EL (cell line): ENCODE measurements around the gene STIM1.
"Not testable (repeated sequence)": the region's sequence is repeated elsewhere in the genome, so short reads cannot be mapped to it uniquely, and the experiment has no call there.

Experiments
- DNase-seq: peaks from one replicate; pipeline ENCODE4 v3.0.0-alpha.2; 2016

Gene STIM1

DNA sequence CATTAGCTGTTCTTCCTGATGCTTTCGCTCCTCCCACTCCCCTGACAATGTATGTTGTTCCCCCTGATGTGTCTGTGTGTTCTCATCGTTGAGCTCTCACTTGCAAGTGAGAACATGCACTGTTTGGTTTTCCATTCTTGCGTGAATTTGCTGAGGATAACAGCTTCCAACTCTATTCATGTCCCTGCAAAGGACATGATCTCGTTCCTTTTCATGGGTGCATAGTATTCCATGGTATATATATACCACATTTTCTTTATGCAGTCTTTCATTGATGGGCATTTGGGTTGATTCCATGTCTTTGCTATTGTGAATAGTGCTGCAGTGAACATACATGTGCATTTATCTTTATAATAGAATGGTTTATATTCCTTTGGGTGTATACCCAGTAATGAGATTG is 180.5 kb downstream of the STIM1 start:
- DNase-seq = no peak

DNA sequence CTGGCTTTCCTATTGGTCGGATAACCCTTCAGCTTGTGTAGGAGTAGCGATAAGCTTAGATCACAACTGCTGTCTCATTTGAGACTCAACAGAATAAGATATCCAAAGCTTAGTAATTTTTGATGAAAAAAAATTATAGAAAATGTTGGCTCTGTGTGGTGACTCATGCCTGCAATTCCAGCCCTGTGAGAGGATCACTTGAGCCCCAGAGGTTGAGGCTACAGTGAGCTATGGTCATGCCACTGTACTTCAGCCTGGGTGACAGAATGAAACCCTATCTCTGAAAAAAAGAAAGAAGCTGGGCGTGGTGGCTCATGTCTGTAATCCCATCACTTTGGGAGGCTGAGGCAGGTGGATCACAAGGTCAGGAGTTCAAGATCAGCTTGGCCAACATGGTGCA is 183.5 kb downstream of the STIM1 start:
- peak; percentile 40 for DNase-seq

DNA sequence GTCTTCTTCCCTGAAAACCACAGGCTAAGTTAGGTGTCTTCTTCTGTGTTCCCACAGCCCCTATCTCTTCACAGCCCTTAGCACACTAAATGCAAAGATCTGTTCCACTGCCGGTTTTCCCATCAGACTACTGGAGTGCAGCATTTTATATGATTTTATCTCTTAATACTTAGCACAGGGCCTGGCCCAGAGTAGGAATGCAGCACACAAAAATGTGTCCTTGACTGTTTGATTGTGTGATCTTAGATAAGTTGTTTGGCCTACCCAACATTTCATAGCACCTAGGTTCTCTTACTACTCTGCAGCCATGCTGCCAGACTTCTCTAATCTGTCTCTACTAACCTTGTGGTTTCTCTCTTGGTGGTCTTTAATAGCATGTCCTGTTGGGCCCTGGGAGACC is 185.0 kb downstream of the STIM1 start:
- no peak for DNase-seq

DNA sequence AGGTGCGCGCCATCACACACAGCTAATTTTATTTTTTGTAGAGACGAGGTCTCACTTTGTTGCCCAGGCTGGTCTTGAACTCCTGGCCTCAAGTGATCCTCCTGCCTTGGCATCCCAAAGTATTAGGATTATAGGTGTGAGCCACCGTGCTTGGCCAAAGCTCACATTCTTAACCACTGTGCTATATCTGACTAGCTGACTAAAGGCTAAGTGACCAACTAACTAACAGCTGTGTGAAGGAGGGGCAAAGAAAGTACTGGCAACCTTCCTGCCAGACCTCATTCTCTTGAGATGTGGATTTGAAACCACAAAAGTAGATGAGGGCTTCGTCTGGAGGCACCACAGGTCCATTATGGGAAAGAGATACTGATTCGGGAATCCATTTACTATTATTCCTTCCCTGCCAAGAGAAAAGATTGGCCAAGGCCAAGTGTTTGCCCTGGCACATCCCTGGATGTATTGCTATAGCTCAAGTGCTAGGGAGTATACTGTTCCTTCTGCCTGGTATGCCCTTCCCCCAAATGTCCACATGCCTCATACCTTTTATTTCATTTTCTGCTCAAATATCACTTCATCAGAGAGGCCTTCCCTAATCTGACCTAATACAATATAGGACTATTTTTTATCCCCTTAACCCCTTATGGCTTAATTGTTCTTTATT is 186.4 kb downstream of the STIM1 start:
- no peak for DNase-seq

DNA sequence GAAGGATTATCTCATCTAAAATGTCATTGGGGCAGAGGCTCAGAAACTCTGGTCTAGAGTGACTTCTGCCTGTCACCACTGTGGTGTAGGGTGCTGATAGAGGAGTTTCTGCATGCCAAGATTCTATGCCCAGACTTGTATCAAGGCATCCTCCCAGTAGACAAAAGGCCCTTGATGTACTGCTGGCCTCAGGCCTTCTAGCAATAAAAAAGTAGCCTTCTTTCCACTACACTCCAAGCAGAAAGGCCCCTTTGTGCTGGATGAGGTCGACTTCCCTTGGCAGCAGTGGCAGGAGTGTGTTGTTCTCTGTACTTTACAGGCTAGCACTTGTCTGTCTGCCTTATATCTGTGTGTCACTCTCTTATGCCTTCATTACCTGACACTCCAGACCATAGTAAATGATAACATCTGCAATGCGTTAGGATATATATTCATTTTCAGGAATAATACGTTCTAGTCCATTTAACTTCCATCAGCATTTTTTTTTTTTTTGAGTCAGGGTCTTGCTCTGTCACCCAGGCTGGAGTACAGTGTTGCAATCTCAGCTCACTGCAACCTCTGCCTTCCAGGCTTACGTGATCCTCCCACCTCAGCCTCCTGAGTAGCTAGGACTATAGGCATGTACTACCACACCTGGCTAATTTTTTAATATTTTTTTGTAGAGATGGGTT is 189.6 kb downstream of the STIM1 start:
- DNase-seq = no peak

DNA sequence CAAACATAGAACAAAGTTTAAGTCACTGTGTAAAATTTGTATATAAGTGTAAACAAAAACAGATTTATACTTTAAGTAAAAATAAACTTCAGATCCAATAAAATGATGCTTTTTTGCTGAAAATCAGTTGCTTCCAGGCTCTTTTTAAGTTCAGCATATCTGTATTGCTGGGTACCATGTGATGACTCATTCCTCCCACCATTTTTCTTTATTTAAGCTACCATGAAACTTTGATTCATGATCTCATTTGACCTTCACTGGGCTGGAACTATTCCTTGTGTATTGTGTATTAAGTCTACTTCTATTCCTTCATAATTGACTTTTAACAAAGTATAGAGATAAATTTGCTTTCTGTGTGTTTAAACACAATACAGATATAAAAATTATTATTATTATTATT is 192.9 kb downstream of the STIM1 start:
- no peak for DNase-seq

DNA sequence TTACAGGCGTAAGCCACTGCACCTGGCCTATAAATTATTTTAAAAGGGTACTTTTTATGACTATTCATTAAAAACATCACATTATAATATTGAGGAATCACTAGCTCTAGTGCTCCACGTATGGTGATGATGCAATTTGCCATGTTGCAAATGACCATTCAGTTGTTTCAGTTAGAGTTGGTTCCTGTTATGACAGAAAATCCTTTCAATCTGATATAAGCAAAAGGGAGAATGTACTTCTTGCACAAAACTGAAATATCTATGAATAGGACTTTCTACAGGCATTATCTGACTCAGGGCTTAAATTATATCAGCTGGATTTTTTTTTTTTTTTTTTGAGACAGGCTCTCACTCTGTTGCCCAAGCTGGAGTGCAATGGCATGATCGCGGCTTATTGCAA is 193.5 kb downstream of the STIM1 start:
- no peak for DNase-seq

DNA sequence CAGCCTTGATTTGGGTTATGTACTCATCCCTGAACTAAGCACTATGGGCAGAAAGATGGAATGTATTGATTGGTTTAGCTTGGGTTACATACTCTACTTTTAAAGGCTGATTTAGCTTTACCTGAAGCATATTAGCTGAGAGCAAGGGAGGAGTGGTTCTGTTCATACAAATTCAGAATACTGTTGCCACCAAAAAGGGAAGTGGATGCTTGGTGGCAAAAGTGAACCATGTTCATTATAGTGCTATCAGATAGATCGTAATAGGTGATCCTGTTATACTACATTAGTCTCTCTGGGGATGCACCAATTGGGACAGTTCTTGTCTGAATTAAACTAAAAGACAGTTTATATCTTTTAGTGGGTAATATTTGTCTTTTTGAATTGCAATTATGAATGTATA is 194.7 kb downstream of the STIM1 start:
- no peak for DNase-seq

DNA sequence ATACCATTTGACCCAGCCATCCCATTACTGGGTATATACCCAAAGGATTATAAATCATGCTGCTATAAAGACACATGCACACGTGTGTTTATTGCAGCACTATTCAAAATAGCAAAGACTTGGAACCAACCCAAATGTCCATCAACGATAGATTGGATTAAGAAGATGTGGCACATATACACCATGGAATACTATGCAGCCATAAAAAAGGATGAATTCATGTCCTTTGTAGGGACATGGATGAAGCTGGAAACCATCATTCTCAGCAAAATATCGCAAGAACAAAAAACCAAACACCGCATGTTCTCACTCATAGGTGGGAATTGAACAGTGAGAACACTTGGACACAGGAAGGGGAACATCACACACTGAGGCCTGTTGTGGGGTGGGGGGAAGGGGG is 197.7 kb downstream of the STIM1 start:
- not testable (repeated sequence) for DNase-seq

DNA sequence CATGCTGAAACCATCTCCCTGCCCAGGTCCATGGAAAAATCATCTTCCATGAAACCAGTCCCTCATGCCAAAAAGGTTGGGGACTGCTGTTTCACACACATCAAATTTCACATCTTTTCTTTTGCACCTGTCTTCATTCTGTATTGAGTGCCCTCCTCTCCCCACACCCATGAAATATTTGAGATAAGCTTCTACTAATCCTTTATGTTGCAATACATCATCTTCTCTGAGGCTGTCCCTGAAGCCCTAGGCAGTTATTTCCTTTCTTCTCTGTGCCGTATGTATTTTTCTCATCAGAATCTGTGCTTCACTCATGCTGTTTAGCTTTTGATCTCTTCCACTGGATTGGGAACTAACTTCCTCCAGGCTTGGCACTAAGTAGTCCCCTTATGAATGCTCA is 199.2 kb downstream of the STIM1 start:
- no peak for DNase-seq

DNA sequence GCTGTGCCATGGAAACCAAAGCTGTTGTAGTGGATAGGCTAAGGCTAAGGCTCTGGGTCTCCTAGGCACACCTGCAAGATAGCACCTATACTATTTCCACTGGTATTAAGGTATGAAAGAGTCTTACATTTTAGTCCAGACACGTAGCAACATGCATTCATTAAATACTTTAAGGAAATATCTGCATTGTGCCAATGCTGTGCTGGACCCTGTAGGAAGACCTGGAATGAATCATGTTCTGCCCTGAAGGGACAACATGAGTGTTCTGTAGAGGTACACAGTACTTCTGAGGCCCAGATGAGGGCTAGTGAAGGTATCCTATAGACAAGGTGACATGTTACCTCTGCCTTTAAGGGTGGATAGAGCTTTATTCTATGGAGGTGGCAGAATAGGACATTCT is 204.0 kb downstream of the STIM1 start:
- no peak for DNase-seq

DNA sequence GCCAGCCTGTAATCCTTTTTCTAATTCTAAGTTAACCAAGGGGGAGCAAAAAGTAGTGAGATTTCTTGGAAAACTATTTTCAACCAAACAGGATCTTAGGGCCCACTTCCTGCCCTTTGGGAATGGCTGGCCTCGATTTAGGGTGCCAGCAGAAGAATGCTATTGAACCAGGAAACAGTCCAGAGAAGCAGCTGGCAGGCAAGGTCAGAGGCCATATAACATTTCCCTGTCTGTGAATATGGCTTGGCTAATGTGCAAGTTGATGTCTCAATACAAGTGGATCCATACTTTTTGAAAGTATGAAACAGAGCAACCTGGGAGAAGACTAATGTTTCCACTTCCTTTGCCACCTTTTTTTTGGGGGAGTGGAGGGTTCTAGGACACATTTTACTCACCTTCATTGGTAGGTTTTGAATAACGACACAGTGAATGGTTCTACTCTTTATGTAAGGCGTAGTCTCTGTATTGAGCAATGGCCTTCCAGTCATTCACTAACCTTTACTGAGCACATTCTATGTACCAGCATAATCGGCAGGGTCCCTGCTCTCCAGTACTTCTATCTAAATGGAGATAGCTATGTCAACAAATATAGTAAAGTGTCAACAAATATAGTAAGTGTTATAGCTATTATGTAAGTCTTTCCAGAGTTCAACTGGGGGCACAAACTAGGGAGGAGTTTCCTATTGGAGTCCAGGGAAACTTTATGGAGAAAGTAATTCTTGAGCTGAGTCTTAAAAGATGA is 204.9 kb downstream of the STIM1 start:
- DNase-seq = no peak

DNA sequence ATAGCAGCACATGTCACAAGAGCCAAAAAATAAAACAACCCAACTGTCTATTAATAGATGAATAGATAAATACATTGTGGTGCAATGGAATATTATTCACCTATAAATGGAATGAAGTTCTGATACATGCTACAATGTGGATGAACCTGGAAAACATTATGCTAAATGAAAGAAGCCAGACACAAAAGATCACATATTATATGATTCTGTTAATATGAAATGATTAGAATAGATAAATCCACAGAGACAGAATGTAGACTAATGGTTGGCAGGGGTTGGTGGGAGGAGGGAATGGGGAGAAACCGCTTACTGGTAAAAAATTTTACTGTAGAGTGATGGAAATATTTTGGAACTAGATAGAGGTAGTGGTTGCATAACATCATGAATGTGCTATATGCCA is 206.2 kb downstream of the STIM1 start:
- no peak for DNase-seq

DNA sequence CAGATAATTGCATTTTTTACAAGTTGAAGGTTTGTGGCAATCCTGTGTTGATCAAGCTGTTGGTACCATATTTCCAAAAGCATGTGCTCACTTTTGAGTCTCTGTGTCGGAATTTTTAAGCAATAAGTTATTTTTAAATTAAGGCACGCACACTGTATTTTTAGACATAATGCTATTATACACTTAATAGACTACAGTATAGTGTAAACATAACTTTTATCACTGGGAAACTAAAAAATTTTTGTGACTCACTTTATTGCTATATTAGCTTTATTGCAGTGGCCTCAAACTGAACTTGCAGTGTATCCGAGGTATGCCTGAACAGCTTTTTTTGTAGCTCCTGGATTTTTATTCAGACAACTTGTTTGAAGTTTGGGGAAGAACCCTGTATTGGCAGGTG is 207.9 kb downstream of the STIM1 start:
- peak; percentile 25 for DNase-seq

DNA sequence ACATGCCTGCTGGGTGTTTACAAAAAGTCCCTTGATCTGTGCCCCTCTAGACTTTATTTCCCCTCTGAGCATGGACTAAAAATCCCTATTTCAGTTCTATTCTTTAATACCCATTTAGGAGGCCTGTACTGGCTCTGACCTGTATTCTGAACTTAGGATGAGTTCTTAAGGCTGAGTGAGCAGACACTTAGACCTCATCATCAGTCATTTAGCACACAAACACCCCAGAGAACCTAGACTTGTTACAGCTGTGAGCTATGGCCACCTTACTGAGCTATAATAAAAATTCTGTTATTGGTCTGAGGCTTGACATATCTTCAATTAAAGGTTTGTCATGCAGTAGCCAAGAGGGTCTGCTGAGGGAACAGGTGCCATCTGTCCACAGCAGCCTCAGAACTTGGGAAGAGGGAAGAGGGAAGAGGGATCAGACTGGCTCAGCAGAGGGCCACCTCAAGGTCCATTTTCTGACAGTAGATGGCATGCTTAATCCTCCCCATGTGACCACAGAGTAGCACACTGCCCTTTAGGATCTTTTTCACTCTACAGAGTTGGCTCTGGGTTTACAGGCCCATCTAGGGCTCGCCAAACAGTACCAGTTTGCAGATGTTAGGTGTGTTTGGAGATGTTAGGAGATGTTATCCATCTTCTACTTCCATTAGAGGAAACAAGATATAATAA is 209.0 kb downstream of the STIM1 start:
- DNase-seq = no peak

DNA sequence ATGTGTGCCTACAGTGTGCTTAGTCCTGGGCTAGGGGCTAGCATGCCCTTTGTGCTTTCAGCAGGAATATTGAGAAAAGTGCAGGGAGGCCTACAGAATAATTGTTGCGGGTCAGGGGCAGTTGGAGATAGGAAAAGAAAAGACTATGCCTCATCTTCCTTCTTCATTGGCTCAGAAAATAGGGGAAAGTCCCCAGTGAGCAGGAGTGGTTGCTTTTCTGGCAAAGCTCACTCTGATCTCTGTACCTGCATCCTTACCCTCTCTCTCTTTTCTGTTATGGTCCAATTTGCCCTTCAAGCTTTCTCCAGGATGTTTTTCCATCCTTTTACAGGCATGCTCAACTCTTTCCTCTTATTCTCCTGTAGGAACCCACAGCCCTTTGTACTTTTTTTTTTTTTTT is 209.6 kb downstream of the STIM1 start:
- DNase-seq = no peak

DNA sequence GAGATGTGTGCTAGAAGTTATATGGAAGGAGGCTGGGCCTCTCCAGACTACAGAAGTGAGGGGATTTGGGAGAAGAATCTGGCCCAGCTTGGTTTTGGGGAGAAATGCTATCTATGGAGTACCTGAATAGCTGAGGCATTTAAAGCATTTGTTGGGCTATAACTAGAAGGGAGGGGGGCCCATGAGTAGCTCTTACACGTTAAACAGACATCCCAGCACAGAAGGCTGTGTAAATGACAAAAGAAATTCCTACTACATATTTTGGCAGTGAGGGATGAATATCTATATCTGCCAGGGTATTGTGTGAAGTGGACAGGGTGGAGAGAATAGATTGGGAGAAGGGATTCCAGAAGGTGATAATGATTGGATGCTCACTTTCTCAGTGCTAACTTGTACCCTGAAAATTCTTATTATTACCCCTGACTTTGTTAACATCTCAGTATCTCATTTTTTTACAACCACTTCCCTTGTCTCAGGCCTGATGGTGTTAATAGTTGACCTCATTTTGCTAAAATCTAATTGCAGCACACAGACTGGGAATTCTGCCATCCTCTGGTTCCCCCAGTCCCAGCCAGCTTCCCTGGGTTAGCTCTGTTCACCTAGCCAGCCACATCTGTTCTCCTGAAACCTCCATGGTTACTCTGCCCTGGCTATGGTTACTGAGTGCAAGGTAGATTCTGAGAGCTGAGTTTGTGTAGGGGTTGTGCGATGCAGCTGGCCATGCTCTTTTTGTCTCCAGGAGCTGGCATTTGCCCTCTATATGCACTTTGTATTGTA is 210.3 kb downstream of the STIM1 start:
- DNase-seq = peak; percentile 17

DNA sequence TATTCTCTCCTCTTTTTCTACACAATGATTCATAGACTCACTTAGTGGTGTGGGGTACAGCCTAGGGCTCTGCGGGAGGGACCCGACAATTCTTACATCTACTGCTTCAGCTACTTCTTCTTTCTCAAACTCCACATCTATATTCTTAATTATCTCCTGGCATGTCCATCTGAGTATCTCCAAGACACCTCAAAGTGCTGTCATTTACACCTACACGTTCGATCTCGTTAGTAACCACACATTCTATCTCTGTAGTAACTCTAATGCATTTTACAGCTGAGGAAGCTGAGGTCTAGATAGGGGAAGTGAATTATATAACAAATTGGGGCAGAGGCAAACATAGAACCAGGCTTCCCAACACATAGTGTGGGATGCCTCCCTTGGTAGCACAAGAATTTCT is 211.4 kb downstream of the STIM1 start:
- DNase-seq = no peak

DNA sequence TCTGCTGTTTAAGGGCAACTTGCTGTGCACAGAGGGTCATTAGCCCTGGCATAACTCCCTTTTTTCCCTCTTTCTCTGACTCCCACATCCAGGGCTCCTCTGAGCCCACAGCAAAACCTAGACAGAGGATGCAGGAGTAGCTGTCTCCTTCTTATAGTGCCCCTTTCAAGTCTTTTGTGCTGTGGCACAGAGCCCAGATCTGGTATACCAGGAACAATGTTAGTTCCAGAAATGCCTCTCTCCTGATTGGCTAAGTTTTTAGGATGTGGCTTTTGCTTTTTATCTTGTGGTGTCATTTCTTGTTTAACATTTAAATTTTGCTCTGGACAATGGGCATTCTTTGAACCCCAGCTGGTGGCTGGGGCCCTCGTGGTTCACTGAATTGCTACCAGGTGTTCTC is 213.5 kb downstream of the STIM1 start:
- DNase-seq = no peak

DNA sequence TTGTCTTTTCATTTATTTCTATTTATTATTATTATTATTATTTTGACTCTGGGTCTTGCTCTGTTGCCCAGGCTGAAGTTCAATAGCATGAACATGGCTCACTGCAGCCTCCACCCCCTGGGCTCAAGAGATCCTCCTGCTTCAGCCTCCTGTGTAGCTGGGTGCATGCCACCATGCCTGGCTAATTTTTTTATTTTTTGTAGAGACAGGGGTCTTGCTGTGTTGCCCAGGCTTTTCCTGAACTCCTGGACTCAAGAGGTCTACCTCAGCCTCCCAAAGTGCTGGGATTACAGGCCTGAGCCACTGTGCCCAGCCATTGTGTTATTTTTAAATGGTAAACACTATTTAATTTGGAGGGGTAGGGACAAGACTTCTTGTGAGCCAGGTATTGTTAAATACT is 215.9 kb downstream of the STIM1 start:
- DNase-seq = no peak

DNA sequence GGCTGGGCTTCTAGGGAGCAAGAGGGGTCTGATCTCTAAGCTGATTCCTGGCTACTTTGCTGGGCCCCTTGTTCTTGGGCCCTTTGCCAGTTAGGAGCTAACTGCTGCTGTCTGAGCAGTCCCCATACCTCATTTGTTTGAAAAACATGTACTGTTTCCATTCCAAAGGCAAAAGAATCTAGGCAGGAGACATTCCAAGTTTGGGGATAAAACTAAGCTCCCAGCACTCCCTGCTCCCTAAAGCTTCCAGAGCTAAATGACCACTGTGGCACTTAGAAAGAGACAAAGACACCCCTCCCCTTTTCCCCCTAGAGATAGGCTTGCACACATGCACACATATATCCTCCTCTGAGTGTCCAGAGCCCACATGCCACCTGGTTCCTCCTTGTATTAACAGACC is 216.4 kb downstream of the STIM1 start:
- DNase-seq = no peak

DNA sequence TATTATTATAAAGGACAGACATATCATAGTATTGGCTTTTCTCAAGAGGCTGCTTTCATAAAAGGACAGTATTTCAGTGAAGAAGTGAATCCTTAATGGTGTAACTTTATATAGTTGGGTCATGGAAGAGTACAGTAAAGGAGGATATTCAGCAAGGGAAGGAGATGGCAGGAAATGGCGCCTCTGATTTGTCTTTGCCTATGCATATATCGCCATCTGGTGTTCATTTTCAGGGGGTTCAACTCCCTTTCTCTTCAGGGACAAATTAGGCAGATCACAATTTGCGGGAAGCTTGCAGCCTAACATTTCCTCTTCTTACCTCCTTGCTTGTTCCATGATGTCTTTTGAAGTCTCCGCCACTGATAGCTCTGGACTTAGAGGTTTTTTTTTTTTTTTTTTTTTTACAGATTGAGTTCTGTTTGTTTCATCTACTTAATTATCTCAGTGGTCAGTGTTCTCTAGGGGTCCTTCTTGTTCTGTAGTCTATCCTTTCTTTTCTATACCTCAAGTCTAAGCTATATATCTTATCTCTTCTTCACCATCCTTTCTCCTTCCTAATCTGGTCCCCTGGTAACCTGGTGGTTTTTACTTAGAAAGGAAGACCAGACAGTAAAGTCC is 217.3 kb downstream of the STIM1 start:
- peak; percentile 76 for DNase-seq

DNA sequence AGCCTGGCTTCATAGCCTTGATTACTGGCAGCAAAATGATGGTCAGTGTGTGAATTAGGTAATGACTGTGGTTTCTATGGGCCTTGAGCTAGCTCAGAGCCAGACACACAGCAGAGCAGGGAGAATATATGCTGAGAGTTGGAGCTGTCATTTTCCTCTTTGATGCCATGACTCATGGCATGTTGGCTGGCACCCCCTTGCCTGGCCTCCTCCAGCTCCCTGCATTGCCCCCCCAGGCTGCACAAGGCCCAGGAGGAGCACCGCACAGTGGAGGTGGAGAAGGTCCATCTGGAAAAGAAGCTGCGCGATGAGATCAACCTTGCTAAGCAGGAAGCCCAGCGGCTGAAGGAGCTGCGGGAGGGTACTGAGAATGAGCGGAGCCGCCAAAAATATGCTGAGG is 218.8 kb downstream of the STIM1 start:
- DNase-seq = no peak
